H9 (cell line): ENCODE results near the gene TCEA2. TPM values are rescaled to one million over a fixed set of nuclear protein-coding genes. Genes with fewer than 3 reads are reported as not detected.

Experiments used
- DNase-seq: peaks from one replicate; pipeline ENCODE4 v3.0.0-alpha.2; 2017
- H2AFZ ChIP-seq: one replicate; pipeline ENCODE4 v1.6.1; 2013; ENCODE audit warnings: mild to moderate bottlenecking, low read length, control low read depth, moderate library complexity
- H2AK5ac ChIP-seq: 2 replicates; pipeline ENCODE4 v1.6.1; 2013; ENCODE audit warnings: low read length, control low read depth, mixed read lengths; ENCODE audit not compliant: insufficient read length
- H2BK120ac ChIP-seq: one replicate; pipeline ENCODE4 v1.6.1; 2013; ENCODE audit warnings: low read depth, mild to moderate bottlenecking, low read length, control low read depth, inconsistent platforms; ENCODE audit not compliant: poor library complexity, severe bottlenecking
- H2BK12ac ChIP-seq: 2 replicates; pipeline ENCODE4 v1.6.1; 2013; ENCODE audit warnings: low read length, control low read depth, mixed read lengths, low read depth; ENCODE audit not compliant: insufficient read length
- H2BK15ac ChIP-seq: 2 replicates; pipeline ENCODE4 v1.6.1; 2013; ENCODE audit warnings: low read depth, low read length, control low read depth
- H2BK20ac ChIP-seq: one replicate; pipeline ENCODE4 v1.6.1; 2013; ENCODE audit warnings: low read depth, mild to moderate bottlenecking, low read length, control low read depth, inconsistent platforms; ENCODE audit not compliant: poor library complexity, severe bottlenecking
- H2BK5ac ChIP-seq: 2 replicates; pipeline ENCODE4 v1.6.1; 2013; ENCODE audit warnings: low read length, control low read depth, mixed read lengths; ENCODE audit not compliant: insufficient read length
- H3K14ac ChIP-seq: 2 replicates; pipeline ENCODE4 v1.6.1; 2013; ENCODE audit warnings: low read length, control low read depth; ENCODE audit not compliant: insufficient read depth
- H3K18ac ChIP-seq: 2 replicates; pipeline ENCODE4 v1.6.1; 2013; ENCODE audit warnings: low read depth, mild to moderate bottlenecking, mixed read lengths, low read length, control low read depth; ENCODE audit not compliant: insufficient read length
- H3K23ac ChIP-seq: 2 replicates; pipeline ENCODE4 v1.6.1; 2013; ENCODE audit warnings: low read length, control low read depth, mixed read lengths, low read depth; ENCODE audit not compliant: insufficient read length
- H3K23me2 ChIP-seq: 2 replicates; pipeline ENCODE4 v1.6.1; 2013; ENCODE audit warnings: low read depth, mild to moderate bottlenecking, mixed read lengths, low read length, control low read depth; ENCODE audit not compliant: insufficient read length, poor library complexity, severe bottlenecking
- H3K27ac ChIP-seq: 2 replicates; pipeline ENCODE4 v1.5.1; 2013; ENCODE audit warnings: low read length, control low read depth, mixed read lengths, low read depth; ENCODE audit not compliant: insufficient read length
- H3K27me3 ChIP-seq: 2 replicates; pipeline ENCODE4 v1.6.1; 2013; ENCODE audit warnings: low read length, control low read depth, inconsistent platforms; ENCODE audit not compliant: insufficient read depth
- H3K4ac ChIP-seq: 2 replicates; pipeline ENCODE4 v1.6.1; 2013; ENCODE audit warnings: low read depth, mild to moderate bottlenecking, control low read depth, inconsistent platforms, low read length, moderate library complexity
- H3K4me1 ChIP-seq: 2 replicates; pipeline ENCODE4 v1.6.1; 2013; ENCODE audit warnings: low read length, control low read depth, inconsistent platforms; ENCODE audit not compliant: insufficient read depth
- H3K4me2 ChIP-seq: 2 replicates; pipeline ENCODE4 v1.6.1; 2013; ENCODE audit warnings: low read length, control low read depth, mixed read lengths; ENCODE audit not compliant: insufficient read length, insufficient read depth
- H3K56ac ChIP-seq: 2 replicates; pipeline ENCODE4 v1.6.1; 2013; ENCODE audit warnings: low read depth, mild to moderate bottlenecking, mixed read lengths, low read length, control low read depth; ENCODE audit not compliant: insufficient read length
- H3K79me1 ChIP-seq: 2 replicates; pipeline ENCODE4 v1.6.1; 2013; ENCODE audit warnings: low read depth, mild to moderate bottlenecking, moderate library complexity, low read length, control low read depth, inconsistent platforms; ENCODE audit not compliant: insufficient read depth, poor library complexity, severe bottlenecking
- H3K79me2 ChIP-seq: 2 replicates; pipeline ENCODE4 v1.6.1; 2013; ENCODE audit warnings: low read length, control low read depth, inconsistent platforms; ENCODE audit not compliant: insufficient read depth
- H3K9ac ChIP-seq: 2 replicates; pipeline ENCODE4 v1.6.1; 2013; ENCODE audit warnings: low read length, control low read depth, mixed read lengths; ENCODE audit not compliant: insufficient read length; ENCODE audit errors: extremely low read depth
- H3K9me3 ChIP-seq: one replicate; pipeline ENCODE4 v1.6.1; 2013; ENCODE audit warnings: low read depth, low read length, inconsistent platforms; ENCODE audit not compliant: control insufficient read depth
- H3T11ph ChIP-seq: one replicate; pipeline ENCODE4 v1.6.1; 2013; ENCODE audit warnings: mild to moderate bottlenecking, low read length, control low read depth, inconsistent platforms
- H4K20me1 ChIP-seq: one replicate; pipeline ENCODE4 v1.6.1; 2013; ENCODE audit not compliant: control insufficient read depth, insufficient read length, insufficient read depth
- H4K5ac ChIP-seq: 2 replicates; pipeline ENCODE4 v1.6.1; 2013; ENCODE audit warnings: low read depth, mild to moderate bottlenecking, mixed read lengths, low read length, control low read depth; ENCODE audit not compliant: insufficient read length
- H4K8ac ChIP-seq: replicated peaks from 2 replicates; pipeline ENCODE4 v1.6.1; 2013; ENCODE audit warnings: low read length, control low read depth, mixed read lengths, low read depth; ENCODE audit not compliant: insufficient read length
- H4K91ac ChIP-seq: 2 replicates; pipeline ENCODE4 v1.6.1; 2013; ENCODE audit warnings: low read depth, mild to moderate bottlenecking, moderate library complexity, mixed read lengths, low read length, control low read depth; ENCODE audit not compliant: insufficient read length
- H3K27ac Mint-ChIP-seq, 3 experiments: 2 replicates in 2 of 3; 3 replicates in 1 of 3; pipeline ENCODE4 v1.8.0; 2020 to 2021; ENCODE audit warnings: mixed read lengths in 3 of 3, mild to moderate bottlenecking in 1 of 3, moderate library complexity in 1 of 3
- H3K27me3 Mint-ChIP-seq: 2 replicates; pipeline ENCODE4 v1.8.0; 2021; ENCODE audit warnings: low read depth, mild to moderate bottlenecking, moderate library complexity, mixed read lengths
- H3K36me3 Mint-ChIP-seq, 3 experiments: 2 replicates in 2 of 3; 3 replicates in 1 of 3; pipeline ENCODE4 v1.8.0; 2020 to 2021; ENCODE audit warnings: low read depth in 3 of 3, mixed read lengths in 3 of 3; ENCODE audit not compliant: insufficient read depth in 1 of 3
- H3K4me1 Mint-ChIP-seq, 2 experiments: 2 replicates each; pipeline ENCODE4 v1.8.0; 2020; ENCODE audit warnings: mixed read lengths in 2 of 2
- H3K4me3 Mint-ChIP-seq, 2 experiments: 2 replicates in 1 of 2; 3 replicates in 1 of 2; pipeline ENCODE4 v1.8.0; 2020 to 2021; ENCODE audit warnings: mild to moderate bottlenecking in 2 of 2, mixed read lengths in 2 of 2, moderate library complexity in 1 of 2
- H3K9me3 Mint-ChIP-seq, 2 experiments: 2 replicates in 1 of 2; 3 replicates in 1 of 2; pipeline ENCODE4 v1.8.0; 2020; ENCODE audit warnings: mild to moderate bottlenecking in 2 of 2, mixed read lengths in 2 of 2, moderate library complexity in 1 of 2
- CTCF ChIP-seq: fragments of 200-600 bp; sonication (generic); conservative IDR thresholded peaks from 3 replicates; pipeline ENCODE4 v1.8.0; 2021; ENCODE audit warnings: antibody characterized with exemption, mild to moderate bottlenecking
- WGBS: extraction: QIAGEN DNeasy Blood & Tissue Kit; methylation state at CpG from one replicate; pipeline ENCODE4 v1.1.7; 2013; ENCODE audit warnings: missing lambda C conversion rate, low lambda C conversion rate, mixed read lengths; ENCODE audit not compliant: insufficient read length; ENCODE audit errors: extremely low coverage; 5-methylcytosine and 5-hydroxymethylcytosine counted together
- total RNA-seq: library from RNA; stranded (reverse); gene quantifications from 2 replicates; pipeline ENCODE4 v1.2.1, GENCODE V29; 2021

Gene TCEA2
- total RNA-seq, 1 experiment from 2014 or later: 51.7 TPM

GRCh38 chr20:64084685-64085152, 21.7 kb downstream of the TCEA2 start:
- Histone ChIP-seq H3K56ac (no peak overlapping the region), H3K4ac (no peak overlapping the region), H3K23ac (no peak overlapping the region), H2AK5ac (no peak overlapping the region), H4K8ac (no peak overlapping the region), H3K27ac (no peak overlapping the region), H3K18ac (no peak overlapping the region), H2BK12ac (no peak overlapping the region), H3K4me1 (no peaks in the 10 kb centered on the region), H3K79me1 (no peaks in the 10 kb centered on the region), H4K91ac (no peak overlapping the region), H2BK20ac (no peak overlapping the region), H3K27me3 (peaks cover 5% of the 10 kb centered on the region; the same call in 1 of the 2 replicates), H3K9ac (no peak overlapping the region), H3K79me2 (no peaks in the 10 kb centered on the region), H2BK120ac (no peak overlapping the region), H3K23me2 (peaks cover 17% of the 10 kb centered on the region), H3K9me3 (no peaks in the 10 kb centered on the region), H3K4me2 (peak overlapping the region; percentile 66), H4K20me1 (no peaks in the 10 kb centered on the region), H3T11ph (no peak overlapping the region), H3K14ac (no peak overlapping the region), H2AFZ (no peak overlapping the region), H2BK5ac (no peak overlapping the region), H2BK15ac (no peak overlapping the region), H4K5ac (no peak overlapping the region)
- Mint-ChIP-seq H3K27me3 (peaks cover 75% of the 10 kb centered on the region), H3K36me3 (no peaks in the 10 kb centered on the region; a peak in 1 of 7 replicates), H3K4me1 (peaks cover 23 to 33% of the 10 kb centered on the region in 2 experiments), H3K4me3 (peak overlapping the region; percentile 73 to 94), H3K9me3 (peaks cover 5 to 7% of the 10 kb centered on the region in 2 experiments; a peak in 4 of 5 replicates), H3K27ac (no peak overlapping the region)
- no CpG with 5 or more reads among the region's 23 CpGs for WGBS
- DNase-seq: peak; percentile 63
- TF ChIP-seq CTCF: no peak
